ENCODE data around the gene ADGRD1.
"Not testable (repeated sequence)": the region's sequence is repeated elsewhere in the genome, so short reads cannot be mapped to it uniquely, and the experiment has no call there.

ADGRD1 gene

GRCh38 chr12:130937546-130937945 is 16.2 kb upstream of the ADGRD1 start:
- H3K79me2 ChIP-seq (ENCODE audit: control insufficient read depth, insufficient read depth, low read length, poor library complexity); H2BK12ac ChIP-seq (ENCODE audit: low read length); H3K27ac ChIP-seq (ENCODE audit: low read depth, low read length); H3K4ac ChIP-seq (ENCODE audit: low read depth, low read length); H3K9ac ChIP-seq (ENCODE audit: low read length); H4K12ac ChIP-seq (ENCODE audit: low read depth, low read length); H4K8ac ChIP-seq (ENCODE audit: low read depth, low read length); H3K79me1 ChIP-seq (ENCODE audit: low read length); H2BK5ac ChIP-seq (ENCODE audit: low read depth, low read length, poor library complexity); H2AFZ ChIP-seq (ENCODE audit: insufficient read depth, low read length, poor library complexity); H2AK5ac ChIP-seq (ENCODE audit: low read length); H3K23ac ChIP-seq (ENCODE audit: low read length); H2BK120ac ChIP-seq (ENCODE audit: insufficient read depth, low read length, poor library complexity); H3K9me3 ChIP-seq (ENCODE audit: insufficient read depth, low read depth, low read length); DNase-seq; H3K27me3 ChIP-seq (ENCODE audit: insufficient read depth, low read length); H3K14ac ChIP-seq (ENCODE audit: low read length); H3K18ac ChIP-seq (ENCODE audit: low read length); H3K4me2 ChIP-seq (ENCODE audit: low read length); H3K36me3 ChIP-seq (ENCODE audit: control insufficient read depth in 1 of 2, insufficient read depth in 2 of 2, low read length in 2 of 2); H3K4me1 ChIP-seq (ENCODE audit: control insufficient read depth in 1 of 2, insufficient read depth in 2 of 2, low read length in 2 of 2); H3K4me3 ChIP-seq (ENCODE audit: low read depth, low read length); H4K91ac ChIP-seq (ENCODE audit: low read depth, low read length): not testable (repeated sequence)
- WGBS (ENCODE audit: extremely low coverage, insufficient coverage, insufficient read length): no CpG with 5 or more reads among the region's 3 CpGs

GRCh38 chr12:130938186-130938585 is 15.5 kb upstream of the ADGRD1 start:
- no peak overlapping the region for H2AK5ac ChIP-seq (ENCODE audit: low read length)
- H3K79me1 ChIP-seq (ENCODE audit: low read length): no peaks in the 10 kb centered on the region
- no peaks in the 10 kb centered on the region for H3K4me1 ChIP-seq (ENCODE audit: control insufficient read depth in 1 of 2, insufficient read depth in 2 of 2, low read length in 2 of 2)
- no peak overlapping the region for H4K8ac ChIP-seq (ENCODE audit: low read depth, low read length)
- no peak overlapping the region for H3K27ac ChIP-seq (ENCODE audit: low read depth, low read length)
- H3K27me3 ChIP-seq (ENCODE audit: insufficient read depth, low read length): no peaks in the 10 kb centered on the region
- no peak overlapping the region for H2BK12ac ChIP-seq (ENCODE audit: low read length)
- H3K23ac ChIP-seq (ENCODE audit: low read length): no peak overlapping the region
- DNase-seq: no peak
- H2AFZ ChIP-seq (ENCODE audit: insufficient read depth, low read length, poor library complexity): no peak overlapping the region
- H3K4me2 ChIP-seq (ENCODE audit: low read length): no peak overlapping the region
- H3K14ac ChIP-seq (ENCODE audit: low read length): no peak overlapping the region
- H2BK120ac ChIP-seq (ENCODE audit: insufficient read depth, low read length, poor library complexity): no peak overlapping the region
- H3K9me3 ChIP-seq (ENCODE audit: insufficient read depth, low read depth, low read length): no peaks in the 10 kb centered on the region
- no peak overlapping the region for H3K4me3 ChIP-seq (ENCODE audit: low read depth, low read length)
- H3K79me2 ChIP-seq (ENCODE audit: control insufficient read depth, insufficient read depth, low read length, poor library complexity): no peaks in the 10 kb centered on the region
- H4K12ac ChIP-seq (ENCODE audit: low read depth, low read length): no peak overlapping the region
- H3K36me3 ChIP-seq (ENCODE audit: control insufficient read depth in 1 of 2, insufficient read depth in 2 of 2, low read length in 2 of 2): no peaks in the 10 kb centered on the region
- no peak overlapping the region for H2BK5ac ChIP-seq (ENCODE audit: low read depth, low read length, poor library complexity)
- H4K91ac ChIP-seq (ENCODE audit: low read depth, low read length): no peak overlapping the region
- no peak overlapping the region for H3K9ac ChIP-seq (ENCODE audit: low read length)
- H3K4ac ChIP-seq (ENCODE audit: low read depth, low read length): no peak overlapping the region
- no peak overlapping the region for H3K18ac ChIP-seq (ENCODE audit: low read length)

- Histone ChIP-seq H3K4me2 (ENCODE audit: low read length) (no peak overlapping the region), H3K4me1 (ENCODE audit: control insufficient read depth in 1 of 2, insufficient read depth in 2 of 2, low read length in 2 of 2) (no peaks in the 10 kb centered on the region), H2BK12ac (ENCODE audit: low read length) (no peak overlapping the region), H3K9me3 (ENCODE audit: insufficient read depth, low read depth, low read length) (no peaks in the 10 kb centered on the region), H4K12ac (ENCODE audit: low read depth, low read length) (no peak overlapping the region), H4K91ac (ENCODE audit: low read depth, low read length) (no peak overlapping the region), H2BK5ac (ENCODE audit: low read depth, low read length, poor library complexity) (no peak overlapping the region), H2BK120ac (ENCODE audit: insufficient read depth, low read length, poor library complexity) (no peak overlapping the region), H3K9ac (ENCODE audit: low read length) (no peak overlapping the region), H3K23ac (ENCODE audit: low read length) (no peak overlapping the region), H3K14ac (ENCODE audit: low read length) (no peak overlapping the region), H3K27ac (ENCODE audit: low read depth, low read length) (no peak overlapping the region), H3K27me3 (ENCODE audit: insufficient read depth, low read length) (no peaks in the 10 kb centered on the region), H3K4me3 (ENCODE audit: low read depth, low read length) (no peak overlapping the region), H4K8ac (ENCODE audit: low read depth, low read length) (no peak overlapping the region), H3K79me2 (ENCODE audit: control insufficient read depth, insufficient read depth, low read length, poor library complexity) (no peaks in the 10 kb centered on the region), H2AFZ (ENCODE audit: insufficient read depth, low read length, poor library complexity) (no peak overlapping the region), H3K36me3 (ENCODE audit: control insufficient read depth in 1 of 2, insufficient read depth in 2 of 2, low read length in 2 of 2) (no peaks in the 10 kb centered on the region), H3K79me1 (ENCODE audit: low read length) (no peaks in the 10 kb centered on the region), H3K4ac (ENCODE audit: low read depth, low read length) (no peak overlapping the region), H3K18ac (ENCODE audit: low read length) (no peak overlapping the region), H2AK5ac (ENCODE audit: low read length) (no peak overlapping the region)
- no peak for DNase-seq
Observed at GRCh38 chr12:130944878-130945277, 8.8 kb upstream of the ADGRD1 start.

GRCh38 chr12:130945786-130946492 is 7.8 kb upstream of the ADGRD1 start:
- Histone ChIP-seq H3K23ac (ENCODE audit: low read length) (no peak overlapping the region), H3K18ac (ENCODE audit: low read length) (no peak overlapping the region), H2AK5ac (ENCODE audit: low read length) (no peak overlapping the region), H2BK5ac (ENCODE audit: low read depth, low read length, poor library complexity) (no peak overlapping the region), H4K91ac (ENCODE audit: low read depth, low read length) (no peak overlapping the region), H3K4ac (ENCODE audit: low read depth, low read length) (no peak overlapping the region), H2BK120ac (ENCODE audit: insufficient read depth, low read length, poor library complexity) (no peak overlapping the region), H3K4me1 (ENCODE audit: control insufficient read depth in 1 of 2, insufficient read depth in 2 of 2, low read length in 2 of 2) (no peaks in the 10 kb centered on the region), H3K27ac (ENCODE audit: low read depth, low read length) (no peak overlapping the region), H4K12ac (ENCODE audit: low read depth, low read length) (no peak overlapping the region), H3K4me2 (ENCODE audit: low read length) (no peak overlapping the region), H3K4me3 (ENCODE audit: low read depth, low read length) (no peak overlapping the region), H2BK12ac (ENCODE audit: low read length) (no peak overlapping the region), H3K36me3 (ENCODE audit: control insufficient read depth in 1 of 2, insufficient read depth in 2 of 2, low read length in 2 of 2) (no peaks in the 10 kb centered on the region), H3K27me3 (ENCODE audit: insufficient read depth, low read length) (no peaks in the 10 kb centered on the region), H3K79me1 (ENCODE audit: low read length) (no peaks in the 10 kb centered on the region), H3K9me3 (ENCODE audit: insufficient read depth, low read depth, low read length) (no peaks in the 10 kb centered on the region), H2AFZ (ENCODE audit: insufficient read depth, low read length, poor library complexity) (no peak overlapping the region), H3K14ac (ENCODE audit: low read length) (no peak overlapping the region), H4K8ac (ENCODE audit: low read depth, low read length) (no peak overlapping the region), H3K79me2 (ENCODE audit: control insufficient read depth, insufficient read depth, low read length, poor library complexity) (no peaks in the 10 kb centered on the region), H3K9ac (ENCODE audit: low read length) (no peak overlapping the region)
- DNase-seq: peak in 1 of 2 donors; percentile 44
- WGBS (ENCODE audit: extremely low coverage, insufficient coverage, insufficient read length): no CpG with 5 or more reads among the region's 7 CpGs

All from trophoblast cell (in vitro differentiated cells and primary cell).